ENCODE data around the gene BRD3OS. TPM values are rescaled to one million over a fixed set of nuclear protein-coding genes. Genes with fewer than 3 reads are reported as not detected.
A peak's percentile ranks its signal among the peaks of the same experiment; 100 is the strongest.
"Not testable (repeated sequence)": the region's sequence is repeated elsewhere in the genome, so short reads cannot be mapped to it uniquely, and the experiment has no call there.

Gene BRD3OS
- total RNA-seq, 1 donor from 2014 or later, result 13.7 TPM

GRCh38 chr9:134069480-134070399, 44.5 kb downstream of the BRD3OS start:
- Mint-ChIP-seq H3K4me3 (ENCODE audit: unreplicated experiment) (peak overlapping the region; percentile 76), H3K27me3 (ENCODE audit: low read depth) (peaks cover 23% of the 10 kb centered on the region), H3K27ac (ENCODE audit: unreplicated experiment) (no peak overlapping the region), H3K9me3 (ENCODE audit: low read depth) (no peaks in the 10 kb centered on the region), H3K4me1 (ENCODE audit: low read depth) (peaks cover 21% of the 10 kb centered on the region), H3K36me3 (ENCODE audit: low read depth) (no peaks in the 10 kb centered on the region)
- no peak for TF ChIP-seq CTCF (IDR thresholded peaks at IDR 0.05)
- DNase-seq (ENCODE audit: low spot score), result no peak

- Mint-ChIP-seq H3K27ac (ENCODE audit: unreplicated experiment) (no peak overlapping the region), H3K4me1 (ENCODE audit: low read depth) (peaks cover 9% of the 10 kb centered on the region), H3K36me3 (ENCODE audit: low read depth) (no peaks in the 10 kb centered on the region), H3K4me3 (ENCODE audit: unreplicated experiment) (no peak overlapping the region), H3K27me3 (ENCODE audit: low read depth) (peaks cover 25% of the 10 kb centered on the region), H3K9me3 (ENCODE audit: low read depth) (peaks cover under 1% of the 10 kb centered on the region)
- no peak for TF ChIP-seq CTCF (IDR thresholded peaks at IDR 0.05)
- DNase-seq (ENCODE audit: low spot score), result no peak
Measured at GRCh38 chr9:134071149-134071548, 45.9 kb downstream of the BRD3OS start.

GRCh38 chr9:134072683-134073082, 47.4 kb downstream of the BRD3OS start:
- H3K36me3 Mint-ChIP-seq (ENCODE audit: low read depth); H3K4me3 Mint-ChIP-seq (ENCODE audit: unreplicated experiment); H3K9me3 Mint-ChIP-seq (ENCODE audit: low read depth); H3K27ac Mint-ChIP-seq (ENCODE audit: unreplicated experiment); DNase-seq (ENCODE audit: low spot score); H3K4me1 Mint-ChIP-seq (ENCODE audit: low read depth): not testable (repeated sequence)
- H3K27me3 Mint-ChIP-seq (ENCODE audit: low read depth), result peaks cover 25% of the 10 kb centered on the region

DNA sequence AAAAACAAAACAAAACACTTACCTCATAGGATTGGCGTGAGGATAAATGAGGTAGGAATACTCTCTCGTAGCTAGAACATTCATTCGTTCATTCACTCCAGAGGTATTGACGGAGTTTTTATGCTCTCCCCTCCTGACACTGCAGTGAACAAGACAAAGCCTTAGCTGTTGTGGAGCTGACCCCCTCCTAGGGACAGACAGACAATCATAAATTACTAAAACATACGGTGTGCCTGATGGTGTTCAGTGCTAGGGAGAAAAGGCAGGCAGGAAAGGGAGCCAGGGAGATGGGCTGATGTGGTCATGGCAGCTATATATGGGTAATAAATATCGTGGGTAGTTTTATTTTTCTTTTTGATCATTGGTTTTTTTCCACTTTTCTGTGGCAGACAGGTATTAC, 48.2 kb downstream of the BRD3OS start:
- Mint-ChIP-seq H3K4me3 (ENCODE audit: unreplicated experiment) (no peak overlapping the region), H3K36me3 (ENCODE audit: low read depth) (peaks cover 3% of the 10 kb centered on the region), H3K27me3 (ENCODE audit: low read depth) (peaks cover 25% of the 10 kb centered on the region), H3K4me1 (ENCODE audit: low read depth) (peaks cover 4% of the 10 kb centered on the region), H3K27ac (ENCODE audit: unreplicated experiment) (no peak overlapping the region), H3K9me3 (ENCODE audit: low read depth) (peaks cover 7% of the 10 kb centered on the region)
- no peak for TF ChIP-seq CTCF (IDR thresholded peaks at IDR 0.05)
- no peak for DNase-seq (ENCODE audit: low spot score)

- H3K9me3 Mint-ChIP-seq (ENCODE audit: low read depth); H3K36me3 Mint-ChIP-seq (ENCODE audit: low read depth); H3K4me3 Mint-ChIP-seq (ENCODE audit: unreplicated experiment); DNase-seq (ENCODE audit: low spot score); H3K27ac Mint-ChIP-seq (ENCODE audit: unreplicated experiment); H3K4me1 Mint-ChIP-seq (ENCODE audit: low read depth): not testable (repeated sequence)
- H3K27me3 Mint-ChIP-seq (ENCODE audit: low read depth), result peaks cover 18% of the 10 kb centered on the region
Measured at GRCh38 chr9:134075689-134076088, 50.4 kb downstream of the BRD3OS start.

DNA sequence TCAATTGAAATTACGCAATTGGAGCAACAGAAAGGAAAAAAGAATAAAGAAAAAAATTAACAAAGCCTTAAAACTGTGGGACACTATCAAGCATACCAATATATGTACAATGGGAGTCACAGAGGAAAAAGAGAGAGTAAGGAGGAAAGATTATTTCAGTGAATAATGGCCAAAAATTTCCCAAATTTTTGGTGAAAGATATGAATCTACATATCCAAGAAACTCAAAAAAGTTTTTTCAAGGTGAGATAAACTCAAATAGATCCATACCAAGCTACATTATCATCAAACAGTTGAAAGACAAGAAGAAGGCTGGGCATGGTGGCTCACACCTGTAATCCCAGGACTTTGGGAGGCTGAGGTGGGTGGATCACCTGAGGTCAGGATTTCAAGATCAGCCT, 51.4 kb downstream of the BRD3OS start:
- H3K27me3 Mint-ChIP-seq (ENCODE audit: low read depth), result peaks cover 18% of the 10 kb centered on the region
- no peak for TF ChIP-seq CTCF (IDR thresholded peaks at IDR 0.05)
- H3K4me3 Mint-ChIP-seq (ENCODE audit: unreplicated experiment), result no peak overlapping the region
- peaks cover 7% of the 10 kb centered on the region for H3K36me3 Mint-ChIP-seq (ENCODE audit: low read depth)
- no peaks in the 10 kb centered on the region for H3K4me1 Mint-ChIP-seq (ENCODE audit: low read depth)
- peaks cover 7% of the 10 kb centered on the region for H3K9me3 Mint-ChIP-seq (ENCODE audit: low read depth)
- no peak overlapping the region for H3K27ac Mint-ChIP-seq (ENCODE audit: unreplicated experiment)
- no peak for DNase-seq (ENCODE audit: low spot score)

Other genes with a start within 250 kb of the BRD3OS start
- gene VAV2, start 33.2 kb upstream of the BRD3OS start, total RNA-seq, result 17.7 to 34.2 TPM (median 19.3 TPM) in 3 replicates
- 48.7 to 59.0 TPM (median 49.0 TPM) in 3 replicates for gene BRD3, start 42.5 kb downstream of the BRD3OS start, total RNA-seq
- 22.2 to 24.2 TPM (median 23.9 TPM) in 3 replicates for gene WDR5, start 110.6 kb downstream of the BRD3OS start, total RNA-seq
- 27.7 to 40.8 TPM (median 32.9 TPM) in 3 replicates for gene RNU6ATAC, start 139.1 kb downstream of the BRD3OS start, total RNA-seq